ACC112 (cell line): Measurements from ENCODE around the gene KRT38.

Experiments
- H2AFZ ChIP-seq: fragments of 200-600 bp; sonication (generic); one replicate; pipeline ENCODE4 v1.6.0; 2017; ENCODE audit warnings: antibody characterized with exemption, low read length; ENCODE audit not compliant: unreplicated experiment
- H3K27ac ChIP-seq: fragments of 200-600 bp; sonication (generic); 2 replicates; pipeline ENCODE4 v1.5.1; 2014; ENCODE audit warnings: low read depth, mild to moderate bottlenecking, antibody characterized with exemption, low read length, moderate library complexity
- H3K27me3 ChIP-seq: fragments of 200-600 bp; sonication (generic); 2 replicates; pipeline ENCODE4 v1.6.1; 2014; ENCODE audit warnings: mild to moderate bottlenecking, antibody characterized with exemption, low read length, moderate library complexity, mixed read lengths; ENCODE audit not compliant: insufficient read depth
- H3K36me3 ChIP-seq: fragments of 200-600 bp; sonication (generic); 2 replicates; pipeline ENCODE4 v1.6.1; 2016; ENCODE audit warnings: mild to moderate bottlenecking, antibody characterized with exemption, low read length, moderate library complexity, mixed read lengths; ENCODE audit not compliant: insufficient read depth
- H3K4me1 ChIP-seq: fragments of 200-600 bp; sonication (generic); one replicate; pipeline ENCODE4 v1.6.1; 2016; ENCODE audit warnings: low read length, mixed read lengths; ENCODE audit not compliant: insufficient read depth, unreplicated experiment, control insufficient read depth
- H3K4me3 ChIP-seq: fragments of 200-600 bp; sonication (generic); 2 replicates; pipeline ENCODE4 v1.5.1; 2014; ENCODE audit warnings: mild to moderate bottlenecking, low read depth, low read length
- H3K79me2 ChIP-seq: fragments of 200-600 bp; sonication (generic); one replicate; pipeline ENCODE4 v1.6.0; 2016; ENCODE audit warnings: low read length; ENCODE audit not compliant: control insufficient read depth, unreplicated experiment, insufficient read depth

Gene KRT38

GRCh38 chr17:41457676-41458075 is 16.9 kb upstream of the KRT38 start:
- Histone ChIP-seq H3K4me3 (no peak overlapping the region), H3K36me3 (no peaks in the 10 kb centered on the region), H3K4me1 (peaks cover 5% of the 10 kb centered on the region), H3K79me2 (no peaks in the 10 kb centered on the region), H3K27me3 (peaks cover 4% of the 10 kb centered on the region; the same call in 1 of the 2 replicates), H2AFZ (no peak overlapping the region), H3K27ac (no peak overlapping the region)

GRCh38 chr17:41456204-41456603 is 15.4 kb upstream of the KRT38 start:
- H3K27ac ChIP-seq, result no peak overlapping the region
- H2AFZ ChIP-seq, result no peak overlapping the region
- H3K27me3 ChIP-seq, result peaks cover 9% of the 10 kb centered on the region; the same call in 1 of the 2 replicates
- no peaks in the 10 kb centered on the region for H3K79me2 ChIP-seq
- no peak overlapping the region for H3K4me3 ChIP-seq
- no peaks in the 10 kb centered on the region for H3K36me3 ChIP-seq
- peaks cover 5% of the 10 kb centered on the region for H3K4me1 ChIP-seq

GRCh38 chr17:41455236-41455635 is 14.5 kb upstream of the KRT38 start:
- Histone ChIP-seq H3K27ac (no peak overlapping the region), H3K79me2 (no peaks in the 10 kb centered on the region), H3K36me3 (no peaks in the 10 kb centered on the region), H3K27me3 (peaks cover 9% of the 10 kb centered on the region; the same call in 1 of the 2 replicates), H3K4me3 (no peak overlapping the region), H2AFZ (peak overlapping the region; percentile 22), H3K4me1 (peaks cover 5% of the 10 kb centered on the region)

GRCh38 chr17:41453066-41453465 is 12.3 kb upstream of the KRT38 start:
- Histone ChIP-seq H3K79me2 (no peaks in the 10 kb centered on the region), H2AFZ (no peak overlapping the region), H3K4me3 (no peak overlapping the region), H3K27me3 (peaks cover 9% of the 10 kb centered on the region; the same call in 1 of the 2 replicates), H3K36me3 (no peaks in the 10 kb centered on the region), H3K27ac (no peak overlapping the region), H3K4me1 (peaks cover 5% of the 10 kb centered on the region)

GRCh38 chr17:41452281-41452680 is 11.5 kb upstream of the KRT38 start:
- no peak overlapping the region for H3K4me3 ChIP-seq
- H3K4me1 ChIP-seq, result peaks cover 5% of the 10 kb centered on the region
- peaks cover 9% of the 10 kb centered on the region; the same call in 1 of the 2 replicates for H3K27me3 ChIP-seq
- no peak overlapping the region for H2AFZ ChIP-seq
- no peak overlapping the region for H3K27ac ChIP-seq
- H3K79me2 ChIP-seq, result no peaks in the 10 kb centered on the region
- H3K36me3 ChIP-seq, result no peaks in the 10 kb centered on the region

GRCh38 chr17:41451154-41451728 is 10.5 kb upstream of the KRT38 start:
- Histone ChIP-seq H3K4me3 (no peak overlapping the region), H3K4me1 (peaks cover 14% of the 10 kb centered on the region), H3K79me2 (no peaks in the 10 kb centered on the region), H3K36me3 (no peaks in the 10 kb centered on the region), H3K27ac (no peak overlapping the region), H3K27me3 (peaks cover 9% of the 10 kb centered on the region; the same call in 1 of the 2 replicates), H2AFZ (no peak overlapping the region)

- Histone ChIP-seq H3K4me3 (no peak overlapping the region), H3K27me3 (peaks cover 8% of the 10 kb centered on the region; the same call in 1 of the 2 replicates), H3K79me2 (no peaks in the 10 kb centered on the region), H3K27ac (no peak overlapping the region), H3K36me3 (no peaks in the 10 kb centered on the region), H2AFZ (no peak overlapping the region), H3K4me1 (peaks cover 10% of the 10 kb centered on the region)
Measured at GRCh38 chr17:41449008-41449407, 8.2 kb upstream of the KRT38 start.

- Histone ChIP-seq H3K27me3 (0 out of 2 replicates have a peak, but pooled peaks cover 5% of the 10 kb centered on the region), H3K36me3 (no peaks in the 10 kb centered on the region), H3K4me3 (no peak overlapping the region)
Measured at GRCh38 chr17:41448506-41448905, 7.7 kb upstream of the KRT38 start.

GRCh38 chr17:41446806-41447205 is 6.0 kb upstream of the KRT38 start:
- H3K27ac ChIP-seq, result peak overlapping the region; percentile 69
- peak overlapping the region; percentile 76 for H2AFZ ChIP-seq
- no peak overlapping the region for H3K4me3 ChIP-seq
- no peaks in the 10 kb centered on the region for H3K36me3 ChIP-seq
- 0 out of 2 replicates have a peak, but pooled peaks cover 5% of the 10 kb centered on the region for H3K27me3 ChIP-seq
- peaks cover 18% of the 10 kb centered on the region for H3K4me1 ChIP-seq
- no peaks in the 10 kb centered on the region for H3K79me2 ChIP-seq

More at GRCh38 chr17:41448506-41448905, 7.7 kb upstream of the KRT38 start:
- peaks cover 10% of the 10 kb centered on the region for H3K4me1 ChIP-seq
- no peak overlapping the region for H3K27ac ChIP-seq
- H3K79me2 ChIP-seq, result no peaks in the 10 kb centered on the region
- no peak overlapping the region for H2AFZ ChIP-seq

- no peak overlapping the region for H3K4me3 ChIP-seq
- H2AFZ ChIP-seq, result no peak overlapping the region
- no peak overlapping the region for H3K27ac ChIP-seq
- no peaks in the 10 kb centered on the region for H3K27me3 ChIP-seq
- H3K79me2 ChIP-seq, result no peaks in the 10 kb centered on the region
- no peaks in the 10 kb centered on the region for H3K36me3 ChIP-seq
- peaks cover 18% of the 10 kb centered on the region for H3K4me1 ChIP-seq
Measured at GRCh38 chr17:41444640-41445039, 3.9 kb upstream of the KRT38 start.

GRCh38 chr17:41444186-41444585 is 3.4 kb upstream of the KRT38 start:
- Histone ChIP-seq H3K4me1 (peaks cover 18% of the 10 kb centered on the region), H3K27ac (no peak overlapping the region)

More at GRCh38 chr17:41444186-41444585, 3.4 kb upstream of the KRT38 start:
- no peak overlapping the region for H3K4me3 ChIP-seq
- H3K36me3 ChIP-seq, result no peaks in the 10 kb centered on the region
- H3K27me3 ChIP-seq, result no peaks in the 10 kb centered on the region
- H3K79me2 ChIP-seq, result no peaks in the 10 kb centered on the region
- no peak overlapping the region for H2AFZ ChIP-seq
